ENCODE data around the gene FHIT. TPM values are rescaled to one million over a fixed set of nuclear protein-coding genes. Genes with fewer than 3 reads are reported as not detected.

Gene FHIT
- total RNA-seq, 4 donors from 2014 or later, result 1.6 to 12.9 (median 7.8) TPM

GRCh38 chr3:59843821-59844220, 1407.4 kb downstream of the FHIT start:
- WGBS, 2 donors, result 82 to 88% methylated on average over 1 of the region's 1 CpG
- TF ChIP-seq POLR2A (IDR thresholded peaks at IDR 0.05), result no peak
- no peak for TF ChIP-seq EP300 (IDR thresholded peaks at IDR 0.05)
- TF ChIP-seq CTCF (IDR thresholded peaks at IDR 0.05), result no peak

GRCh38 chr3:59839810-59840515, 1411.3 kb downstream of the FHIT start:
- DNase-seq (ENCODE audit: low spot score in 2 of 2), result no peak
- H3K9me3 ChIP-seq, result no peaks in the 10 kb centered on the region
- TF ChIP-seq CTCF (IDR thresholded peaks at IDR 0.05) (no peak), EP300 (IDR thresholded peaks at IDR 0.05) (no peak), POLR2A (IDR thresholded peaks at IDR 0.05) (no peak)
- H3K4me1 ChIP-seq, result no peaks in the 10 kb centered on the region
- no peak overlapping the region for H3K27ac ChIP-seq
- no peaks in the 10 kb centered on the region for H3K27me3 ChIP-seq
- no peaks in the 10 kb centered on the region for H3K36me3 ChIP-seq
- H3K4me3 ChIP-seq, result no peak overlapping the region
- 54 to 71% methylated on average over 1 of the region's 1 CpG for WGBS, 2 donors

More at GRCh38 chr3:59843821-59844220, 1407.4 kb downstream of the FHIT start:
- H3K4me3 ChIP-seq, result no peak overlapping the region
- H3K27me3 ChIP-seq, result no peaks in the 10 kb centered on the region
- DNase-seq (ENCODE audit: low spot score in 2 of 2), result no peak
- H3K9me3 ChIP-seq, result peaks cover 0 to 14% (median 0%) of the 10 kb centered on the region in 4 donors
- H3K4me1 ChIP-seq, result no peaks in the 10 kb centered on the region
- no peak overlapping the region for H3K27ac ChIP-seq
- H3K36me3 ChIP-seq, result no peaks in the 10 kb centered on the region

- TF ChIP-seq POLR2A (IDR thresholded peaks at IDR 0.05) (no peak), EP300 (IDR thresholded peaks at IDR 0.05) (no peak)
- WGBS, 2 donors, result 91 to 94% methylated on average over 3 of the region's 3 CpGs
- no peaks in the 10 kb centered on the region for H3K27me3 ChIP-seq
- no peak for DNase-seq (ENCODE audit: low spot score in 2 of 2)
- H3K27ac ChIP-seq, result no peak overlapping the region
- H3K9me3 ChIP-seq, result peaks cover 0 to 3% (median 0%) of the 10 kb centered on the region in 4 donors
- no peaks in the 10 kb centered on the region for H3K36me3 ChIP-seq
- no peak overlapping the region for H3K4me3 ChIP-seq
- no peaks in the 10 kb centered on the region for H3K4me1 ChIP-seq
Measured at GRCh38 chr3:59839283-59839682, 1412.0 kb downstream of the FHIT start.

- Histone ChIP-seq H3K9me3 (peaks cover 0 to 3% (median 0%) of the 10 kb centered on the region in 4 donors), H3K4me3 (no peak overlapping the region), H3K36me3 (no peaks in the 10 kb centered on the region), H3K27ac (no peak overlapping the region), H3K4me1 (no peaks in the 10 kb centered on the region), H3K27me3 (no peaks in the 10 kb centered on the region)
- TF ChIP-seq CTCF (IDR thresholded peaks at IDR 0.05), result no peak
- TF ChIP-seq EP300 (IDR thresholded peaks at IDR 0.05), result no peak
- WGBS, 2 donors, result 83 to 85% methylated on average over 3 of the region's 3 CpGs
- DNase-seq (ENCODE audit: low spot score in 2 of 2), result no peak
Measured at GRCh38 chr3:59836531-59836930, 1414.7 kb downstream of the FHIT start.

- WGBS, 2 donors, result 69 to 81% methylated on average over 3 of the region's 3 CpGs
- TF ChIP-seq CTCF (IDR thresholded peaks at IDR 0.05) (no peak), POLR2A (IDR thresholded peaks at IDR 0.05) (no peak), EP300 (IDR thresholded peaks at IDR 0.05) (no peak)
- Histone ChIP-seq H3K9me3 (peaks cover 0 to 3% (median 0%) of the 10 kb centered on the region in 4 donors), H3K36me3 (no peaks in the 10 kb centered on the region), H3K4me3 (no peak overlapping the region), H3K27ac (no peak overlapping the region), H3K27me3 (no peaks in the 10 kb centered on the region), H3K4me1 (no peaks in the 10 kb centered on the region)
- DNase-seq (ENCODE audit: low spot score in 2 of 2), result no peak
Measured at GRCh38 chr3:59832702-59833101, 1418.5 kb downstream of the FHIT start.
